AG04450 (cell line): ENCODE results near the gene LRMDA. TPM values are rescaled to one million over a fixed set of nuclear protein-coding genes. Genes with fewer than 3 reads are reported as not detected.

Experiments
- CTCF ChIA-PET: fragments of 300-600, 350-600 bp; formaldehyde crosslinking; extraction: SDS; loops from one replicate; lab custom pipeline; 2022; ENCODE audit warnings: antibody characterized with exemption, inconsistent platforms; lab: Charles Lee
- POLR2A ChIA-PET: fragments of 350-600 bp; formaldehyde crosslinking; extraction: SDS; loops from one replicate; lab custom pipeline; 2021; ENCODE audit warnings: antibody characterized with exemption, inconsistent platforms; lab: Yijun Ruan, JAX
- DNase-seq: peaks from one replicate; pipeline ENCODE4 v3.0.0-alpha.2; 2011; ENCODE audit warnings: low read depth, low spot score
- H3K27ac ChIP-seq: one replicate; pipeline ENCODE4 v1.5.1; 2012; ENCODE audit warnings: low read depth, low read length, control low read depth
- H3K27me3 ChIP-seq: one replicate; pipeline ENCODE4 v1.6.0; 2012; ENCODE audit warnings: low read length; ENCODE audit not compliant: control insufficient read depth, insufficient read depth
- H3K4me3 ChIP-seq: 2 replicates; pipeline ENCODE4 v1.5.1; 2011; ENCODE audit warnings: mild to moderate bottlenecking, low read depth, low read length, control low read depth
- H3K9me3 ChIP-seq: 2 replicates; pipeline ENCODE4 v1.5.1; 2012; ENCODE audit warnings: low read length; ENCODE audit not compliant: control insufficient read depth, insufficient read depth
- CTCF ChIP-seq: IDR thresholded peaks from 2 replicates; pipeline ENCODE4 v1.5.1; 2011; ENCODE audit warnings: low read depth, low read length, control low read depth, inconsistent platforms
- polyA plus RNA-seq: library from polyadenylated mRNA; depleted of rRNA; stranded (reverse); fragments of >200 nt; gene quantifications from 2 replicates; pipeline ENCODE4 v1.2.3, GENCODE V29; 2011

The LRMDA gene
- polyA plus RNA-seq, 1 experiment = 0.12 TPM

- POLR2A ChIA-PET = interaction anchor here (1.0 kb wide), 1 partner anchor 28 kb away, joined by 3 read pairs; the partner anchor contains the start of gene ZNF503
- H3K27ac ChIP-seq = no peak overlapping the region
- no peak for TF ChIP-seq CTCF
- no peak for DNase-seq
- peaks cover 4% of the 10 kb centered on the region; the same call in 1 of the 2 replicates for H3K9me3 ChIP-seq
- CTCF ChIA-PET = interaction anchor here (1.2 kb wide), 1 partner anchor 1555 kb away, joined by 3 read pairs; no protein-coding TSS in a partner anchor
- no peak overlapping the region for H3K4me3 ChIP-seq
- H3K27me3 ChIP-seq = peaks cover 23% of the 10 kb centered on the region
These were observed 1.2 kb upstream of the LRMDA start for GRCh38 chr10:75430000-75430763.

GRCh38 chr10:75432176-75432575, 752 bp downstream of the LRMDA start:
- no peak for DNase-seq
- Histone ChIP-seq H3K4me3 (no peak overlapping the region), H3K9me3 (peaks cover 4% of the 10 kb centered on the region; the same call in 1 of the 2 replicates), H3K27ac (no peak overlapping the region), H3K27me3 (peaks cover 23% of the 10 kb centered on the region)
- no peak for TF ChIP-seq CTCF
- ChIA-PET POLR2A (no interaction called here), CTCF (no interaction called here)

GRCh38 chr10:75432763-75433162, 1.3 kb downstream of the LRMDA start:
- Histone ChIP-seq H3K27ac (no peak overlapping the region), H3K27me3 (peaks cover 27% of the 10 kb centered on the region), H3K9me3 (peaks cover 4% of the 10 kb centered on the region; the same call in 1 of the 2 replicates), H3K4me3 (no peak overlapping the region)
- ChIA-PET CTCF (no interaction called here), POLR2A (no interaction called here)
- no peak for TF ChIP-seq CTCF
- no peak for DNase-seq

GRCh38 chr10:75433216-75433615, 1.8 kb downstream of the LRMDA start:
- Histone ChIP-seq H3K9me3 (peaks cover 4% of the 10 kb centered on the region; the same call in 1 of the 2 replicates), H3K27ac (no peak overlapping the region), H3K4me3 (no peak overlapping the region), H3K27me3 (peaks cover 30% of the 10 kb centered on the region)
- POLR2A ChIA-PET = no interaction called here
- no peak for DNase-seq
- CTCF ChIA-PET = no interaction called here
- no peak for TF ChIP-seq CTCF

GRCh38 chr10:75434291-75434690, 2.9 kb downstream of the LRMDA start:
- no peak for DNase-seq
- ChIA-PET CTCF (no interaction called here), POLR2A (no interaction called here)

More at GRCh38 chr10:75434291-75434690, 2.9 kb downstream of the LRMDA start:
- no peak for TF ChIP-seq CTCF
- Histone ChIP-seq H3K4me3 (no peak overlapping the region), H3K9me3 (peaks cover 4% of the 10 kb centered on the region; the same call in 1 of the 2 replicates), H3K27ac (no peak overlapping the region), H3K27me3 (peaks cover 29% of the 10 kb centered on the region)
